ENCODE results near the gene DNAAF8.
"Not testable (repeated sequence)": the region's sequence is repeated elsewhere in the genome, so short reads cannot be mapped to it uniquely, and the experiment has no call there.

DNAAF8 gene

GRCh38 chr16:4714996-4715395 lies 19.3 kb upstream of the DNAAF8 start:
- no peak for DNase-seq

- DNase-seq: no peak
Observed at GRCh38 chr16:4718466-4718865, 15.9 kb upstream of the DNAAF8 start.

GRCh38 chr16:4723071-4723767 lies 11.1 kb upstream of the DNAAF8 start:
- no peak for DNase-seq

- DNase-seq: no peak
Observed at GRCh38 chr16:4724661-4725270, 9.6 kb upstream of the DNAAF8 start.

- no peak for DNase-seq
Observed at GRCh38 chr16:4726616-4727015, 7.7 kb upstream of the DNAAF8 start.

GRCh38 chr16:4728676-4729075 lies 5.7 kb upstream of the DNAAF8 start:
- no peak for DNase-seq

- no peak for DNase-seq
Observed at GRCh38 chr16:4729876-4730275, 4.5 kb upstream of the DNAAF8 start.

GRCh38 chr16:4733211-4733742 lies 1.1 kb upstream of the DNAAF8 start:
- no peak for DNase-seq

- DNase-seq: peak in 2 of 58 donors; percentile 21 to 57
Observed at GRCh38 chr16:4733747-4734062, 632 bp upstream of the DNAAF8 start.

- DNase-seq: peak; percentile 25 to 86 (median 74)
Observed at GRCh38 chr16:4734730-4735535, 596 bp downstream of the DNAAF8 start.

- no peak for DNase-seq
Observed at GRCh38 chr16:4736546-4736945, 2.2 kb downstream of the DNAAF8 start.

- DNase-seq: no peak
Observed at GRCh38 chr16:4737545-4737944, 3.2 kb downstream of the DNAAF8 start.

GRCh38 chr16:4738370-4738769 lies 4.0 kb downstream of the DNAAF8 start:
- DNase-seq: not testable (repeated sequence)

- no peak for DNase-seq
Observed at GRCh38 chr16:4743226-4743878, 9.0 kb downstream of the DNAAF8 start.

- no peak for DNase-seq
Observed at GRCh38 chr16:4744555-4745273, 10.4 kb downstream of the DNAAF8 start.

- no peak for DNase-seq
Observed at GRCh38 chr16:4745274-4745569, 10.9 kb downstream of the DNAAF8 start.

GRCh38 chr16:4746215-4746614 lies 11.9 kb downstream of the DNAAF8 start:
- DNase-seq: no peak

GRCh38 chr16:4746991-4747574 lies 12.7 kb downstream of the DNAAF8 start:
- peak in 13 of 58 donors; percentile 8 to 58 (median 25) for DNase-seq

- DNase-seq: no peak
Observed at GRCh38 chr16:4747906-4748681, 13.8 kb downstream of the DNAAF8 start.

Measured in anterior cingulate cortex (tissue), 58 donors.